Measurements from ENCODE around the gene ARVCF. TPM values are rescaled to one million over a fixed set of nuclear protein-coding genes. Genes with fewer than 3 reads are reported as not detected.

The ARVCF gene
- polyA plus RNA-seq, 1 experiment, result 5.6 TPM

DNA sequence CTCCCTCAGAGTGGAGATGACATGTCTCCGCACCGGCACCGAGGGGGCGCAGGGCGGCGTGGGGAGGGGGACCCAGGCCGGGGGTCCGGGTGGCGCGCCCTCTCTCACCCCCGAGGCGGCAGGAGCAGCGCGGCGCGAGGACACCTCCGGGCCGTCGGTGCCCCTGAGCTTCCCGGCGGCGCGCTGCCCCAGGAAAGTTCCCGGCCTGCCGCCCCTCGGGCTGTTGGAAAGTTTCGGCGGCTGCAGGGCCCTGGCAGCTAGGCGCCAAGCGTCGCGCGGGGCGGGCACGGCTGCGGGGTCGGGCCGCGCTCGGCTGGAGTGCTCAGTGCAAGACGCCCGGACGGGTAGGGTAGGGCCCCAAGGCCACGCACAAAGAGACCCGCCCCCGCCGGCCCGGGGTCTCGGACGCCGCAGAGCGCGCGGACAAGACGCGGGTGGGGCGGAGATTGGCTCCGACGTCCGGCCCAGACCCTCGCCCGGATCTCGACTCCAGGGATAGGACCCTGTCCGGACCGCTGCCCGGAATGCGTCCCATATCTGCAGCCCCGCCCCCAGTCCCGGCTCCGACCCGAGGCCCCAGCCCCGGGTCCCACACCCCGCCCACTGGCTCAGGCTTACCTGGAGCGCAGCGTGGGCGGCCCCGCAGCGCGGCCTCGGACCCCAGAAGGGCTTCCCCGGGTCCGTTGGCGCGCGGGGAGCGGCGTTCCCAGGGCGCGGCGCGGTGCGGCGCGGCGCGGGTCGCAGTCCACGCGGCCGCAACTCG is 471 bp downstream of the ARVCF start:
- POLR2A ChIA-PET, result no interaction called here
- no peak overlapping the region for H3K27ac ChIP-seq (ENCODE audit: low read depth, low read length)
- peak overlapping the region; percentile 59 for H3K4me3 ChIP-seq (ENCODE audit: low read depth, low read length)
- no peak for DNase-seq (ENCODE audit: low read depth, low spot score)
- H3K27me3 ChIP-seq (ENCODE audit: control insufficient read depth, insufficient read depth, low read length), result peaks cover 29% of the 10 kb centered on the region
- peaks cover 2% of the 10 kb centered on the region; the same call in 1 of the 2 replicates for H3K9me3 ChIP-seq (ENCODE audit: control insufficient read depth, insufficient read depth, low read length)
- CTCF ChIA-PET, result interaction anchor here (1.0 to 1.6 kb wide), 6 partner anchors 14 to 286 kb away, joined by 3 to 11 read pairs (median 4); no protein-coding TSS in a partner anchor
- TF ChIP-seq CTCF (IDR thresholded peaks at IDR 0.05; ENCODE audit: low read depth, low read length), result no peak

DNA sequence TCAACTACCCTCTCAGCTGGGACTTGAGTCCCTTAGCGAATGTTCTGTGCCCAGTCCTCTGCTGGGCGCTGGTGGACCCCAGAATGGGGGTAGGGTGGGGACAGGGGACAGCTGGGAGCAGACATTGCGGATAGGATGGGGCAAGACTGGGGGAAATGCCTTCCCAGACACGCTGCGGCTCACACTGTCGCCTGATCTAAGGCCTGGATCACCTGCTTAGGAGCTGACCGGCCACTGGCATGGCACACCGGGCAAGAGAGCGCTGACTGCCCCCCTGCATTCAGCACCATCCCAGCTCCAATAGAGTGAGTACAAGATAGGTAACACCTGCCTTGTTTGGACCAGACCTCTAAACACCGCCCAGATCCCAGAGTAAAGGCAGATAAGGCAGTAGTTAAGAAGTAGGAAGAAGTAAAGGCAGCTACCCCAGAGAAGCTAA is 1.4 kb downstream of the ARVCF start:
- no peak for DNase-seq (ENCODE audit: low read depth, low spot score)
- Histone ChIP-seq H3K27ac (ENCODE audit: low read depth, low read length) (no peak overlapping the region), H3K9me3 (ENCODE audit: control insufficient read depth, insufficient read depth, low read length) (no peaks in the 10 kb centered on the region; the same call in 1 of the 2 replicates), H3K4me3 (ENCODE audit: low read depth, low read length) (no peak overlapping the region), H3K27me3 (ENCODE audit: control insufficient read depth, insufficient read depth, low read length) (peaks cover 29% of the 10 kb centered on the region)
- CTCF ChIA-PET, result interaction anchor here (1.0 to 1.6 kb wide), 6 partner anchors 13 to 285 kb away, joined by 3 to 11 read pairs (median 4); no protein-coding TSS in a partner anchor
- no peak for TF ChIP-seq CTCF (IDR thresholded peaks at IDR 0.05; ENCODE audit: low read depth, low read length)
- POLR2A ChIA-PET, result interaction anchor here (0.6 kb wide), 1 partner anchor 29 kb away, joined by 3 read pairs; no protein-coding TSS in a partner anchor

- DNase-seq (ENCODE audit: low read depth, low spot score), result no peak
- peaks cover 29% of the 10 kb centered on the region for H3K27me3 ChIP-seq (ENCODE audit: control insufficient read depth, insufficient read depth, low read length)
- TF ChIP-seq CTCF (IDR thresholded peaks at IDR 0.05; ENCODE audit: low read depth, low read length), result no peak
- ChIA-PET POLR2A (interaction anchor here (0.6 to 2.1 kb wide), 2 partner anchors 28 to 44 kb away, joined by 3 to 10 read pairs; no protein-coding TSS in a partner anchor), CTCF (interaction anchor here (1.1 to 3.7 kb wide), 8 partner anchors 12 to 284 kb away, joined by 3 to 68 read pairs (median 6); no protein-coding TSS in a partner anchor)
- H3K4me3 ChIP-seq (ENCODE audit: low read depth, low read length), result no peak overlapping the region
- H3K9me3 ChIP-seq (ENCODE audit: control insufficient read depth, insufficient read depth, low read length), result no peaks in the 10 kb centered on the region; the same call in 1 of the 2 replicates
- H3K27ac ChIP-seq (ENCODE audit: low read depth, low read length), result no peak overlapping the region
Observed at GRCh38 chr22:20014526-20015186, 2.0 kb downstream of the ARVCF start.

- no peak overlapping the region for H3K27ac ChIP-seq (ENCODE audit: low read depth, low read length)
- CTCF ChIA-PET, result interaction anchor here (0.6 to 3.7 kb wide), 16 partner anchors 9 to 283 kb away, joined by 3 to 68 read pairs (median 4); no protein-coding TSS in a partner anchor
- DNase-seq (ENCODE audit: low read depth, low spot score), result no peak
Observed at GRCh38 chr22:20013382-20013871, 3.2 kb downstream of the ARVCF start.

More at GRCh38 chr22:20013382-20013871, 3.2 kb downstream of the ARVCF start:
- TF ChIP-seq CTCF (IDR thresholded peaks at IDR 0.05; ENCODE audit: low read depth, low read length), result peak; percentile 88
- Histone ChIP-seq H3K9me3 (ENCODE audit: control insufficient read depth, insufficient read depth, low read length) (no peaks in the 10 kb centered on the region; the same call in 1 of the 2 replicates), H3K4me3 (ENCODE audit: low read depth, low read length) (no peak overlapping the region), H3K27me3 (ENCODE audit: control insufficient read depth, insufficient read depth, low read length) (peaks cover 27% of the 10 kb centered on the region)
- POLR2A ChIA-PET, result interaction anchor here (1.0 to 2.1 kb wide), 4 partner anchors 8 to 45 kb away, joined by 3 to 10 read pairs (median 6); no protein-coding TSS in a partner anchor

Measured in AG04450 (cell line).